Colon (tissue), 2 donors: ENCODE measurements around the gene FAM168A.

Source experiments
- FAIRE-seq: peaks from 2 replicates; lab custom pipeline; 2012; peaks lifted over from hg19 to GRCh38; lab: Jason Lieb, UNC
- donor health status: control.
- donor health status: control.

The FAM168A gene, protein sequence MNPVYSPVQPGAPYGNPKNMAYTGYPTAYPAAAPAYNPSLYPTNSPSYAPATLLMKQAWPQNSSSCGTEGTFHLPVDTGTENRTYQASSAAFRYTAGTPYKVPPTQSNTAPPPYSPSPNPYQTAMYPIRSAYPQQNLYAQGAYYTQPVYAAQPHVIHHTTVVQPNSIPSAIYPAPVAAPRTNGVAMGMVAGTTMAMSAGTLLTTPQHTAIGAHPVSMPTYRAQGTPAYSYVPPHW

DNA sequence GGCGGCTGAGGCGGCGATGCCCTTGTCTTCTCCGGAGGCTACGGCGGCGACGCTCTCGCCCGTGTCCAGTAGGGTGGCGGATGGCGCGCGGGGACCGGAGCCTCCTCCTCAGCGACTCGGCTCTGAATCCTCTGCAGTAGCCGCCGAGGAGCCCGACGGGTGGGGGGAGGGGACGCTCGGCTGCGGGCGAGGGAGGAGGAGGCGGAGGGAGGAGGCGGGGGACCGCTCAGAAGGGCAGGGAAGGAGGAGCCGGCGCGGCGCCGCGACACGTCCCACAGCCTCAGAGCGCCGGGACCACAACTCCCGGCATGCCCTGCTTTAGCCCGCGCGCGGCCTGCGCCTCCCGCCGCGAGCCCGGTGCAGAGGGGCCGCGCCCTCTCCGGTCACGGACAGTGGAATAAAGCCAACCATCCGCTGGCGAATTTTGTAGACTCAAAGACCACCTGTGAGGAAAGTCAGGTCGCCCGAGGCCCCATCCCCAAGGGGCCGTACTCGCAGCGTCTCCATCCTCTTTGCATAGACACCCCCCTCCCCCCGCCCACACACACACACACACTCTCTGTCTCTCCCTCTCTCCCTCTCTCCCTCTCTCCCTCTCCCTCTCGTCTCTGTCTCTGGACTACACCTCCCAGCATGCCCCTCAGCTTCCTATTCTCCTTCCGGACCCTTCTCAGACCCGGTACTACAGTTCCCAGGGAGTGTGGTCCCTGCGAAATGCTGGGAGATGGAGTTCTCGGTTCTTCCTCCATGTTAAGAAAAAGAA is at the start of gene FAM168A:
TSS of gene FAM168A (minus strand) at position 157 of the 763 bp plus-strand sequence. CDS start 129,638 bp downstream, outside the sequence.
- no peak for FAIRE-seq

DNA sequence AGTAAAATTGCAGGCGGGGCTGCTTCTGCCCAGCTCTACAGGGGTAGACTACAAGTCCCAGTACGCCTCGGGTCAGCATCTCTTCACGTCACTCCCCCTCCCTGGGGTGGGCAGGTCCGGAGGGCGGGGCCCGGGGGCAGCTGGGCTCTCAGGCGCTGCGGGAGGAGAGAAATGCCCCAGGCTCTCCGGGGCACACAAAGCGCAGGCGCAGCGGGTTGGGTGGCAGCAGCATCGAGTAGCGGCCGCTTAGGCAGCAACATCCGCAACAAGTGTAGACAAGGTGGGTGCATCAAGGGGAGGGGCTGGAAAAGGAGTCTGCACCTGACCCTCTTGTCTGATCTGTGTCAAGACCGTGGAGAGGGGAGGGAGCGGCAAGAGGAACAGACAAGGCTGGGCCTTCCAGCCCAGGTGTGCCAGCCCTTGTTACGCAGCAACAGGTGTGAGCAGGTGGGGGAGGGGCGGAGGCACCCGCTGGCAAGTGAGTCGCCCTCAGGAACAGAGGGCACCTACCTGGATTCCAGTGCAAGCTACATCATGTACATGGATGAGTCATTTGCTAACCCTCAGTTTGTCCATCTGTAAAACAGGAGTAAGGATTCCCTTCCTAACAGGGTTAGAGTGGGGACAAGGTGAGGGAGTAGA is 49.7 kb upstream of the FAM168A start:
- no peak for FAIRE-seq

- FAIRE-seq = no peak
Measured at GRCh38 chr11:73645972-73646631, 48.2 kb upstream of the FAM168A start, which contains the start of gene PLEKHB1. PLEKHB1 (plus strand) TSS chr11:73646581; CDS start chr11:73646609, 28 bp downstream.

DNA sequence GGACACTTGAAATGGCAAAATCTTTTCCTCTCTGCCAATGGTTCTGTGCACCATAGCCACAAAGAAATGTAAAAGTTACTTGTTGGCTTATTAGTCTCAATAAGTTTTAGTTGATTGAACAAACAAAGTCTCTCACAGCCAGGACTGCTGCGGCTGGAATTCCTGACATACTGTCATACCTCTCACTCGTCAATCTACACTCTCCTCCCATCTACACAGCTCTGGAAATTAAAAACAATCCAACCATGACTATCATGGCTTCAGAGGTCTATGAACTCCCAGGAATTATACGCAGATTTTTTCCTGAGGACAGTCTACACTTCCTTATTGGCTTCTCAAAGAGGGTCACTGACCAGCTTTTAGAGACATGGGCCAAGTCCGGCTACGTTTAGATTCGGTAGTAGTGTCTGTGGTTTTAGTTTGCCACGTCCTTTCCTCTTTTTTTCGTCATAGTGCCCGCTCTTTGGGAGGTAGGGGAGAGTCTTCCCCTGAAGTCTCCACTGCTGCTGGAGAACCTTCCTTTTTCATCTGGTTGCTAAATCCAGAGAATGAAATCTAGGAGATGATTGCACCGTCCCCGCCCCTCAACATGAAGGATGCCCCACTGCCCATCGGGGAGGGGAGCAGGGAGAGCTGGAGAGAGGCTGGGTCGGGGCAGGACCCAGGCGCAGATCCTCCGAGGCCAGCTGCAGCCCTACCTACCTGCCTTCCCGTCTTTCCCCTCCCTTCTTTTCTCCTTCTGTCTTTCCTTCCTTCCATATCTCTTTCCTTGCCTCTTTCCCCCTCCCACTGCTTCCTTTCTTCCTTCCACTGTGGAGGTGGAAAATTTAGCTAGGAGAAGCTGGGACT is 47.4 kb upstream of the FAM168A start:
- no peak for FAIRE-seq

DNA sequence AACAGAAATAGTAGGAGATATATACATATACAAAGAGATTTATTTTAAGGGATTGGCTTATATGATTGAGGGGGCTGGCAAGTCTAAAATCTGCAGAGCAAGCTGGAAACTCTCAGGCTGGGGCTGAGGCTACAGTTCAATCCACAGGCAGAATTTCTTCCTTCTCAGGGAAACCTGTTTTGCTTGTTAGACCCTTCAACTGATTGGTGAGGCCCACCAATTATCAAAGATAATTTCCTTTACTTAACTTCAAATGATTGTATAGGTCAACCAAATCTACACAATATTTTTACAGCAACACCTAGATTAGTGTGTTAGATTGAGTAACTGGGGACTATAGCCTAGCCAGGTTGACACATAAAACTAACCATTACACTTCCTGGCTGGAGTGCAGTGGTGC is 43.8 kb upstream of the FAM168A start:
- FAIRE-seq = no peak

DNA sequence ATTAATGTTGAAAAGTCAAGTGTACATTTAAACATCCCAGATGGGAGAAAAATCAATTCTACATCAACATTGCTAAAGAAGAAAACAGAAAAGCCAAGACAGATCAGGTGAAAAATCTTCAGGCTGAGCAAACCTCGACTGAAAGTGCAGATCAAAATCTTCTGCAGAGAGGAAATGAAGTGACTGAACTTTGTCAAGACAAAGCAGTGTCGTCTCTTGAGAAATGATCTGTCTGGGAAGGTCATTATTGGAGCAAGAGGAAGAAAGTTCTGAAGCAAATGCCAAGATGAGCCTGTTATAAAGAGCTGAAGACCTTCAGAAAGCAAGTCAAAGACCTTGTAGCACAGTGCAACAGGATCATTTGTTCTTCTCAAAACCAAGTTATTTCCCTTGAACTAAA is 42.7 kb upstream of the FAM168A start:
- FAIRE-seq = no peak

DNA sequence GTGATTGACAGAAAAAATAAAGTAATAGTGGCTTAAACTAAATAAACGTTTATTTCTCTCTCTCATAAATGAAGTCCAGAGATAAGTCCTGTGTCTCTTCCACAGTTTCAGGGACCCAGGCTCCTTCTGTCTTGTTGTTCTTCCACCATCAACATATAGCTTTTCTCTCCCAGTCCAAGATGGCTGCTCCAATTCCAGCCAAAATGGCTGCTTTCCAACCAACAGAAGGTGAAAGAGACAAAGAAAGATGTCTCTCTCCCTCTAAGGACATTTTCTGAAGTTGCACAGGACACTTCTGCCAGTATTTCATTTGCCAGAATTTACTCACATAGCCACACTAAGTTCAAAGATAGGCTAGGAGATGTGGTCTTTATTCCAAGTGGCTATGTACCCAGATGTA is 39.1 kb upstream of the FAM168A start:
- FAIRE-seq = no peak

GRCh38 chr11:73636249-73636648 is 38.3 kb upstream of the FAM168A start:
- no peak for FAIRE-seq

GRCh38 chr11:73635721-73636120 is 37.8 kb upstream of the FAM168A start:
- FAIRE-seq = no peak

DNA sequence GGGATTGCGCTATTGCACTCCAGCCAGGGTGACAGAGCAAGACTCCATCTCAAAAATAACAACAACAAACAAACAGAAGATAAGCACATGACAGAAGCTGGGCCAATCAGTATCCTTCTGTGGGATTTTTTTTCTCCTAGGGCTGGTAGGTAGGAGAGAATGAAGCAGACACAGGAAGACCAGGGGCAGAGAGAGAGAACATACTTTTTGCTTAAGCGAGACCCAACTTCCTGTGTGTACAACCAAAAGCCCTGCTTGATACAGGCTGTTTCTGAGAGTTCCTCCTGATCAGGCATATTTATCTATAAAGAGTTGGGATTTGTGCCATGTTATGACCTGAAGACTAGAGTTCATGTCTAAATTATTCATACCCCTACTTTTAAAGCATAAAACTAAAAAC is 36.1 kb upstream of the FAM168A start:
- no peak for FAIRE-seq

- no peak for FAIRE-seq
Measured at GRCh38 chr11:73632996-73633395, 35.1 kb upstream of the FAM168A start.

DNA sequence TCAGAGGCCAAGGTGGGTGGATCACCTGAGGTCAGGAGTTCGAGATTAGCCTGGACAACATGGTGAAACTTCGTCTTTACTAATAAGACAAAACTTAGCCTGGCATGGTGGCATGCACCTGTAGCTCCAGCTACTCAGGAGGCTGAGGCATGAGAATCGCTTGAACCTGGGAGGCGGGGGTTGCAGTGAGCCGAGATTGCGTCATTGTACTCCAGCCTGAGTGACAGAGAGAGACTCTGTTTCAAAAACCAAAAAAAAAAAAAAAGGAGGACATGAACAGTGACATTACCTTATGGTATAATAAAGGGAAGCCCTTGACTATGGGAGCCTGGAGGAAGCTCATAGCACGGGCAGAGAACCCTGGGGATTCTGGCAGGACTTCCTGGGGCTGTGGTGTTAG is 32.0 kb upstream of the FAM168A start:
- no peak for FAIRE-seq

GRCh38 chr11:73625696-73626318 is 27.9 kb upstream of the FAM168A start:
- no peak for FAIRE-seq

DNA sequence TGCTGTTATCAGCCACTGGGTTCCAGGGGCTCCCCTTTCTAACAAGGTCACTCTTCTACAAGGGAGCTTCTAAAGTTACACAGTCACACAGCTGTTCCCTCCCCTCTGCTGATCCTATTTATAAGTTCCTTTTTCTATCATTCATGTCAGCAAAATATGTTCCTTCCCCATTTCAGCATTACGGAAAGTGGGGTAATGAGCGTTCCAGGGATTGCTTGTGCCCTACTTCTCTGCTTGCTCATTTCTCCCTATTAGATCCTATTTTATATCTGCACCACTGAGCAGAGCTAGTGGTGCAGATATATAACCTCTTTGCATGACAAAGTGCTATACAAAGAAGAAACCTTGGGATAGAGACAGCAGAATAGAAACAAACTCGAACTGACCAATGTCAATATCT is 25.8 kb upstream of the FAM168A start:
- no peak for FAIRE-seq

DNA sequence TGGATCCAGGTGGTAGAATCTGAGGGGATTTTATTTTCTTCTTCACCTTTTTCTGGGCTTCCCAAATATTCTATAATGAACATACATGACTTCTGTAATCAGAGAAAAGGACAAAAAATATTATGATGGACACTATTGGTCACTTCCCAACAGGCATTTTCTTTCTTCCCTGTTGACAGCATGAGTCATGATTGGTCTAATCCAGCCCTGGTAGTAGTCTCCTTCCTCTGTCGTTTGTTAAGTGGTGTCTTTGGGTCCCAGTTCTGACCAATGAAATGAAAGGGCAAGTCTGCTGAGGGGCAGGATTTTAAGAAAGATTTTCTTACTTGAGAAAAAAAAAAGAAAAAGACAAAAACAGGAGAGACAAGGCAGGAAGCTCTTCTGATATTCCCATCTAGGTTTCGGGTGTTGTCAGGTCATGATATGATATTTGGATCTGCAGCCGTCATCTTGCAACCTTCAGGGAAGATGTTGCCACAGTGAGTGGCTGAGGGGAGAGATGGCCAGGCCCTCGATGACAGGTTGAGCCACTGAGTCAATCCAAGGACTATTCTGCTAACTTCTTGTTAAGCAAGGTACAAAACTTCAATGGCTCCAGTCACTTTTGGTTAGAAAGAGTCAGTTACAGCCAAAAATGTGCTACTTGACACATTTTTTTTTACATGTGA is 25.1 kb upstream of the FAM168A start:
- FAIRE-seq = no peak

DNA sequence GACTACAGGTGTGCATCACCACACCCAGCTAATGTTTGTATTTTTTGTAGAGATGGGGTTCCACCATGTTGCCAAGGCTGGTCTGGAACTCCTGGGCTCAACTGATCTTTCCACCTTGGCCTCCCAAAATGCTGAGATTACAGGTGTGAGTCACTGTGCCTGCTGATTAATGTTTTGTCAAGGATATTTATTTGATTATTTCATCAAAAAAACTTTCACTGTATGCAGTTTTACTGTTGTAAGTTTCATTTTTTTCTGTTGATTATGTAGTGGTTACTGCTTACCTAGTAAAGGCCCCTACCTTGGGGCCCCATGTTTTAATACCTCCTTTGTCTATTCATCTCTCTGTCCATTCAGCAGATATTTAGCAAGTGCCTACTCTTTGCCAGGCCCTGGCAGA is 16.7 kb upstream of the FAM168A start:
- FAIRE-seq = no peak

DNA sequence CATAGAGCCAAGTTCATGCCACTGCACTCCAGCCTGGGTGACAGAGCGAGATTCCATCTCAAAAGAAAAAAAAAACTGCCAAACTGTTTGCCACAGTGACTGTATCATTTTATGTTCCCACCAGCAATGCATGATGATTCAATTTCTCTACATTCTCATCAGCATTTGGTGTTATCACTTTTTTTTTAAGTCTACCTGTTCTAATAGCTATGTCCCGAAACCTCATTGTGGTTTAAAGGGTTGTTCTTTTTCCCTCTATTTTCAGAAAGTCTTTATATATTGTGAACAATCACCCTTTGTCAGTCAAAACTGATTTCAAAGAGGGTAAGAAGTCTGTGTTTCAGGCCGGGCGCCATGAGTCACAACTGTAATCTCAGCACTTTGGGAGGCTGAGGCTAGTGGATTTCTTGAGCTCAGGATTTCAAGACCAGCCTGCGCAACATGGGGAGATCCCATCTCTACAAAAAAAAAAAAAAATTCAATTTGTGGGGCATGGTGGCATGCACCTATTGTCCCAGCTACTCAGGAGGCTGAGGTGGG is 14.8 kb upstream of the FAM168A start:
- no peak for FAIRE-seq

DNA sequence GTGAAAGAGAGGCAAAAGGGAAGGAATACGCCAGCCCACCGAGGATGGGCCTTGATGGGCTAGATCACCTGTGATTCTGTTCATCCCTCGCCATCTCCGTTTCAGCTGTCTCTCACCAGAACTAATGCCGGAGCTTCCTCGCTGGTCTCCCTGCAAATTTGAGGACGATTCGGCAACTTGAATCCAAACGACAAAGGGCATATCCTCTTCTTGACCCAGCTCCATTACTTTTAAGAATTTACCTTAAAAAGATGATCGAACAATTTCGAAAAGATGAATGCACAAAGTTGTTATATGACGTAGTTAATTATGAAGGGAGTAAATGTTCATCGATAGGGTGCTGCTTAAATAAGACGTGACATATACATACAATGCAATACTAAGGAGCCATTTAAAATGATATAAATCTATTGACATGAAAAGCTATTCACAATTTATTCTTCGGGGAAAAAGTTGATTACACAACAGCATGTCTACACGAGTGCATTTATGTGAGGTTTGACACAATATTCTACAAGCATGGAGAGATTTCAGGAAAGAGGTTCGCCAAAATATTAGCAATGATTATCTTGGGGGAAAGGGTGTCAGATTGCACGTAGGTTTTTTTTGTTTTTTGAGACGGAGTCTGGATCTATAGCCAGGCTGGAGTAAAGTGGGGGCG is 937 bp upstream of the FAM168A start:
- no peak for FAIRE-seq

- no peak for FAIRE-seq
Measured at GRCh38 chr11:73597336-73597955, 466 bp downstream of the FAM168A start.
